GM12865 (cell line): ENCODE measurements around the gene ARHGEF40.

Experiments
- DNase-seq: peaks from one replicate; pipeline ENCODE4 v3.0.0; 2010; ENCODE audit warnings: low read depth
- H3K4me3 ChIP-seq: 2 replicates; pipeline ENCODE4 v1.5.1; 2011; ENCODE audit warnings: mild to moderate bottlenecking, low read depth, low read length, control low read depth
- CTCF ChIP-seq: IDR thresholded peaks from 2 replicates; pipeline ENCODE4 v1.5.1; 2011; ENCODE audit warnings: low read length, control low read depth, low read depth, inconsistent platforms; ENCODE audit not compliant: insufficient read depth; ENCODE audit errors: missing control alignments

The ARHGEF40 gene

GRCh38 chr14:21108791-21109190, 38.7 kb downstream of the ARHGEF40 start:
- no peak overlapping the region for H3K4me3 ChIP-seq

GRCh38 chr14:21109377-21110138, 39.5 kb downstream of the ARHGEF40 start:
- peak; percentile 84 for DNase-seq

More at GRCh38 chr14:21108791-21109190, 38.7 kb downstream of the ARHGEF40 start:
- no peak for TF ChIP-seq CTCF
- peak; percentile 62 for DNase-seq

GRCh38 chr14:21112255-21112654, 42.2 kb downstream of the ARHGEF40 start:
- no peak overlapping the region for H3K4me3 ChIP-seq
- no peak for DNase-seq
- TF ChIP-seq CTCF, result no peak

More at GRCh38 chr14:21109377-21110138, 39.5 kb downstream of the ARHGEF40 start:
- no peak for TF ChIP-seq CTCF
- no peak overlapping the region for H3K4me3 ChIP-seq

- no peak overlapping the region for H3K4me3 ChIP-seq
- no peak for TF ChIP-seq CTCF
- DNase-seq, result peak; percentile 5
These were observed 43.3 kb downstream of the ARHGEF40 start for GRCh38 chr14:21113369-21113768.

- DNase-seq, result no peak
- no peak overlapping the region for H3K4me3 ChIP-seq
- TF ChIP-seq CTCF, result no peak
These were observed 48.8 kb downstream of the ARHGEF40 start for GRCh38 chr14:21118933-21119332.

- TF ChIP-seq CTCF, result no peak
- no peak overlapping the region for H3K4me3 ChIP-seq
- DNase-seq, result no peak
These were observed 50.6 kb downstream of the ARHGEF40 start for GRCh38 chr14:21120686-21121085.

GRCh38 chr14:21121122-21121521, 51.0 kb downstream of the ARHGEF40 start:
- no peak for DNase-seq
- H3K4me3 ChIP-seq, result no peak overlapping the region
- TF ChIP-seq CTCF, result no peak
